H1 (cell line): ENCODE measurements around the gene AP5Z1. TPM values are rescaled to one million over a fixed set of nuclear protein-coding genes. Genes with fewer than 3 reads are reported as not detected.

Experiments
- CTCF ChIA-PET: fragments of 300-600 bp; sonication (Branson Sonifier 250); formaldehyde crosslinking; loops from one replicate; lab custom pipeline; 2021; ENCODE audit not compliant: partially characterized antibody; lab: Charles Lee
- POLR2A ChIA-PET: fragments of 300-600 bp; sonication (Branson Sonifier 250); formaldehyde crosslinking; loops from one replicate; lab custom pipeline; 2021; ENCODE audit warnings: inconsistent platforms; ENCODE audit not compliant: partially characterized antibody; lab: Charles Lee
- DNase-seq, 2 experiments: peaks; one replicate each; pipeline versions ENCODE4 v3.0.0 to v3.0.0-alpha.2; 2010 to 2022; ENCODE audit warnings: low spot score in 2 of 2, low read depth in 1 of 2, mixed read lengths in 1 of 2
- FAIRE-seq: peaks from 2 replicates; lab custom pipeline; 2011; peaks lifted over from hg19 to GRCh38; lab: Jason Lieb, UNC
- H2AFZ ChIP-seq: 2 replicates; pipeline ENCODE4 v1.8.1; 2012; ENCODE audit warnings: low read length, inconsistent platforms
- H2AK5ac ChIP-seq: 2 replicates; pipeline ENCODE4 v1.6.1; 2013; ENCODE audit warnings: low read depth, low read length
- H2BK120ac ChIP-seq: replicated peaks from 2 replicates; pipeline ENCODE3; 2013; ENCODE audit warnings: low read depth, low read length, inconsistent platforms
- H2BK12ac ChIP-seq: 2 replicates; pipeline ENCODE4 v1.6.1; 2013; ENCODE audit warnings: low read depth, low read length
- H2BK15ac ChIP-seq: 2 replicates; pipeline ENCODE4 v1.6.1; 2013; ENCODE audit warnings: low read length
- H2BK20ac ChIP-seq: 2 replicates; pipeline ENCODE4 v1.6.1; 2013; ENCODE audit warnings: low read length
- H2BK5ac ChIP-seq: 2 replicates; pipeline ENCODE4 v1.6.1; 2013; ENCODE audit warnings: low read depth, low read length
- H3K14ac ChIP-seq: 2 replicates; pipeline ENCODE4 v1.6.1; 2013; ENCODE audit warnings: inconsistent platforms; ENCODE audit not compliant: insufficient read length
- H3K18ac ChIP-seq: 2 replicates; pipeline ENCODE4 v1.6.1; 2013; ENCODE audit warnings: low read length; ENCODE audit errors: extremely low read depth
- H3K23ac ChIP-seq: 2 replicates; pipeline ENCODE4 v1.6.1; 2013; ENCODE audit warnings: inconsistent platforms; ENCODE audit not compliant: insufficient read length
- H3K23me2 ChIP-seq: 2 replicates; pipeline ENCODE4 v1.6.1; 2013; ENCODE audit warnings: low read depth, low read length
- H3K27ac ChIP-seq: 2 replicates; pipeline ENCODE4 v1.6.1; 2011; ENCODE audit warnings: low read depth, low read length, inconsistent platforms
- H3K27me3 ChIP-seq, 4 experiments: replicated peaks in 1 of 4; 1 replicate in 1 of 4; 2 replicates in 3 of 4; pipeline versions ENCODE4 v1.6.1 to v1.8.1; 2011 to 2013; ENCODE audit warnings: low read length in 3 of 4, mild to moderate bottlenecking in 3 of 4, inconsistent platforms in 2 of 4, mixed read lengths in 2 of 4, moderate library complexity in 1 of 4; ENCODE audit not compliant: control insufficient read depth in 3 of 4, insufficient read depth in 3 of 4; ENCODE audit errors: extremely low read depth in 1 of 4
- H3K36me3 ChIP-seq, 4 experiments: 2 replicates each; pipeline versions ENCODE4 v1.6.1 to v1.8.1; 2011 to 2013; ENCODE audit warnings: mild to moderate bottlenecking in 4 of 4, low read length in 3 of 4, moderate library complexity in 2 of 4, control low read depth in 1 of 4, inconsistent platforms in 1 of 4; ENCODE audit not compliant: insufficient read depth in 4 of 4, control insufficient read depth in 2 of 4
- H3K4ac ChIP-seq: replicated peaks from 2 replicates; pipeline ENCODE3; 2013; ENCODE audit warnings: low read length, low read depth, mixed read lengths, inconsistent platforms; ENCODE audit not compliant: insufficient read length
- H3K4me1 ChIP-seq, 4 experiments: replicated peaks in 1 of 4; 1 replicate in 1 of 4; 2 replicates in 3 of 4; pipeline versions ENCODE4 v1.6.1 to v1.8.1; 2011 to 2013; ENCODE audit warnings: low read length in 3 of 4, inconsistent platforms in 2 of 4, mixed read lengths in 1 of 4; ENCODE audit not compliant: insufficient read depth in 4 of 4, control insufficient read depth in 3 of 4
- H3K4me2 ChIP-seq, 2 experiments: 2 replicates each; pipeline versions ENCODE4 v1.6.1 to v1.8.1; 2011 to 2013; ENCODE audit warnings: low read depth in 2 of 2, low read length in 2 of 2, control low read depth in 1 of 2, inconsistent platforms in 1 of 2, mild to moderate bottlenecking in 1 of 2; ENCODE audit not compliant: insufficient read depth in 1 of 2
- H3K4me3 ChIP-seq, 4 experiments: fragments of 200-600, 300-600 bp in 1 of 4; sonication (generic), shearing (Covaris generic), sonication (Bioruptor Twin) in 1 of 4; 2 replicates each; pipeline versions ENCODE4 v1.5.1 to v1.8.1; 2011 to 2016; ENCODE audit warnings: low read length in 4 of 4, low read depth in 3 of 4, control low read depth in 2 of 4, inconsistent platforms in 2 of 4, mild to moderate bottlenecking in 2 of 4, mixed read lengths in 1 of 4, moderate library complexity in 1 of 4; ENCODE audit not compliant: insufficient read depth in 2 of 4; ENCODE audit errors: extremely low read depth in 1 of 4
- H3K56ac ChIP-seq: replicated peaks from 2 replicates; pipeline ENCODE3; 2013; ENCODE audit warnings: low read depth, mild to moderate bottlenecking, mixed read lengths, low read length, inconsistent platforms; ENCODE audit not compliant: insufficient read length
- H3K79me1 ChIP-seq: 2 replicates; pipeline ENCODE4 v1.6.1; 2013; ENCODE audit warnings: low read depth, low read length, control low read depth
- H3K79me2 ChIP-seq, 2 experiments: 2 replicates each; pipeline versions ENCODE4 v1.6.1 to v1.8.1; 2012 to 2013; ENCODE audit warnings: low read length in 2 of 2, mild to moderate bottlenecking in 2 of 2, inconsistent platforms in 1 of 2; ENCODE audit not compliant: insufficient read depth in 2 of 2, control insufficient read depth in 1 of 2
- H3K9ac ChIP-seq, 4 experiments: replicated peaks in 1 of 4; 1 replicate in 1 of 4; 2 replicates in 3 of 4; pipeline versions ENCODE4 v1.6.1 to v1.8.1; 2011 to 2013; ENCODE audit warnings: low read depth in 3 of 4, low read length in 3 of 4, control low read depth in 2 of 4, mild to moderate bottlenecking in 2 of 4, moderate library complexity in 2 of 4, inconsistent platforms in 1 of 4; ENCODE audit errors: extremely low read depth in 1 of 4
- H3K9me3 ChIP-seq, 2 experiments: 2 replicates each; pipeline versions ENCODE4 v1.6.1 to v1.8.1; 2012 to 2013; ENCODE audit warnings: mild to moderate bottlenecking in 2 of 2, moderate library complexity in 2 of 2, control low read depth in 1 of 2, inconsistent platforms in 1 of 2, low read depth in 1 of 2, low read length in 1 of 2, mixed read lengths in 1 of 2; ENCODE audit not compliant: insufficient read depth in 2 of 2
- H4K20me1 ChIP-seq, 2 experiments: replicated peaks in 1 of 2; 2 replicates each; pipeline versions ENCODE3 to v1.8.1; 2011 to 2013; ENCODE audit warnings: inconsistent platforms in 2 of 2, low read length in 2 of 2, mild to moderate bottlenecking in 1 of 2; ENCODE audit not compliant: insufficient read depth in 2 of 2, control insufficient read depth in 1 of 2
- H4K5ac ChIP-seq: 2 replicates; pipeline ENCODE4 v1.6.1; 2013; ENCODE audit warnings: low read length, low read depth, mixed read lengths, inconsistent platforms; ENCODE audit not compliant: insufficient read length
- H4K8ac ChIP-seq: 2 replicates; pipeline ENCODE4 v1.8.0; 2013; ENCODE audit warnings: mild to moderate bottlenecking, moderate library complexity, low read length, inconsistent platforms; ENCODE audit not compliant: insufficient read depth; ENCODE audit errors: extremely low read depth
- H4K91ac ChIP-seq: replicated peaks from 2 replicates; pipeline ENCODE3; 2013; ENCODE audit warnings: low read length, mixed read lengths, inconsistent platforms; ENCODE audit not compliant: insufficient read length
- BRCA1 ChIP-seq: IDR thresholded peaks from 2 replicates; pipeline ENCODE4 v1.6.1; 2012; ENCODE audit warnings: low read depth, low read length, improper control_type of control experiment
- CEBPB ChIP-seq: IDR thresholded peaks from 2 replicates; pipeline ENCODE4 v1.6.1; 2012; ENCODE audit warnings: low read depth, low read length
- CHD1 ChIP-seq: IDR thresholded peaks from 2 replicates; pipeline ENCODE4 v1.6.1; 2012; ENCODE audit warnings: low read depth, low read length, improper control_type of control experiment
- HDAC2 ChIP-seq, 2 experiments: fragments of 300-600 bp in 1 of 2; sonication (generic) in 1 of 2; IDR thresholded peaks; 2 replicates each; pipeline ENCODE4 v1.6.1; 2011 to 2012; ENCODE audit warnings: low read depth in 2 of 2, low read length in 2 of 2, mild to moderate bottlenecking in 2 of 2, moderate library complexity in 2 of 2, borderline replicate concordance in 1 of 2, inconsistent platforms in 1 of 2
- HDAC6 ChIP-seq: IDR thresholded peaks from one replicate; pipeline ENCODE4 v1.7.1; 2012; ENCODE audit warnings: low read depth, mild to moderate bottlenecking, inconsistent platforms, low read length, moderate library complexity
- JUND ChIP-seq: IDR thresholded peaks from 2 replicates; pipeline ENCODE4 v1.6.1; 2011; ENCODE audit warnings: mild to moderate bottlenecking, improper control_type of control experiment, low read length
- KDM4A ChIP-seq: IDR thresholded peaks from one replicate; pipeline ENCODE4 v1.7.1; 2012; ENCODE audit warnings: low read depth, mild to moderate bottlenecking, moderate library complexity, low read length, inconsistent platforms; ENCODE audit not compliant: severe bottlenecking
- MAX ChIP-seq: IDR thresholded peaks from 2 replicates; pipeline ENCODE4 v1.6.1; 2012; ENCODE audit warnings: inconsistent platforms
- RFX5 ChIP-seq: IDR thresholded peaks from 2 replicates; pipeline ENCODE4 v1.6.1; 2011; ENCODE audit warnings: low read depth, low read length, improper control_type of control experiment, borderline replicate concordance
- SAP30 ChIP-seq: fragments of 300-600 bp; sonication (generic); IDR thresholded peaks from 2 replicates; pipeline ENCODE4 v1.7.1; 2012; ENCODE audit warnings: low read length, moderate library complexity, mild to moderate bottlenecking, inconsistent platforms; ENCODE audit not compliant: insufficient read depth, insufficient replicate concordance
- SIN3A ChIP-seq, 2 experiments: IDR thresholded peaks in 1 of 2; conservative IDR thresholded peaks in 1 of 2; 2 replicates each; pipeline ENCODE4 v1.6.1; 2011 to 2012; ENCODE audit warnings: low read length in 2 of 2, improper control_type of control experiment in 1 of 2, low read depth in 1 of 2, mild to moderate bottlenecking in 1 of 2
- USF2 ChIP-seq: IDR thresholded peaks from 2 replicates; pipeline ENCODE4 v1.6.1; 2011; ENCODE audit warnings: low read length, improper control_type of control experiment
- WGBS, 2 experiments: shearing (Covaris generic) in 1 of 2; methylation state at CpG; one replicate each; pipeline versions ENCODE4 v1.1.6 to v1.1.7; 2013 to 2015; ENCODE audit warnings: low lambda C conversion rate in 2 of 2, mixed read lengths in 2 of 2, inconsistent platforms in 1 of 2, low coverage in 1 of 2, missing lambda C conversion rate in 1 of 2; ENCODE audit not compliant: insufficient replicate concordance in 2 of 2, insufficient coverage in 1 of 2, insufficient read length in 1 of 2; ENCODE audit errors: extremely low coverage in 1 of 2, missing lambda C conversion rate in 1 of 2; 5-methylcytosine and 5-hydroxymethylcytosine counted together
- polyA plus RNA-seq, 7 experiments: library from polyadenylated mRNA; depleted of rRNA in 3 of 7; stranded (reverse) in 5 of 7; unstranded in 2 of 7; fragments of >200 nt in 5 of 7; fragments of 200-250 nt in 2 of 7; gene quantifications; 1 replicate in 5 of 7; 2 replicates in 1 of 7; 4 replicates in 1 of 7; pipeline versions ENCODE4 v1.2.1 to v1.2.3, GENCODE V29; 2011 to 2013; ENCODE audit warnings: missing spikeins in 2 of 7, mixed read lengths in 2 of 7
- total RNA-seq: library from RNA; stranded (reverse); fragmentation: NEBNext Ultra II Directional; extraction: Animal tissue kit (Norgen Biotek cat#: 25700); gene quantifications from 2 replicates; pipeline ENCODE4 v1.2.1, GENCODE V29; 2021

AP5Z1 gene
- total and polyA plus RNA-seq, 2 of the 8 experiments (the other 6 are each of a cell fraction or from before 2014, with no cell fraction given) = 24.0 to 24.7 TPM

- Histone ChIP-seq H3K4ac (no peak overlapping the region), H2AFZ (no peak overlapping the region), H3K79me1 (no peaks in the 10 kb centered on the region), H3K14ac (no peak overlapping the region), H3K23me2 (no peaks in the 10 kb centered on the region), H3K27me3 (no peaks in the 10 kb centered on the region), H3K36me3 (no peaks in the 10 kb centered on the region), H3K4me1 (no peaks in the 10 kb centered on the region), H2BK15ac (no peak overlapping the region), H2BK5ac (no peak overlapping the region), H4K5ac (no peak overlapping the region), H3K9me3 (no peaks in the 10 kb centered on the region), H4K91ac (no peak overlapping the region), H3K79me2 (no peaks in the 10 kb centered on the region), H3K4me3 (no peak overlapping the region), H2BK12ac (no peak overlapping the region), H4K8ac (no peak overlapping the region), H2BK120ac (no peak overlapping the region), H3K27ac (no peak overlapping the region), H2AK5ac (no peak overlapping the region), H3K23ac (no peak overlapping the region), H3K9ac (no peak overlapping the region), H2BK20ac (no peak overlapping the region), H4K20me1 (peaks cover 0 to 2% of the 10 kb centered on the region in 2 experiments), H3K18ac (no peak overlapping the region), H3K4me2 (no peak overlapping the region), H3K56ac (no peak overlapping the region)
- POLR2A ChIA-PET = no interaction called here
- CTCF ChIA-PET = interaction anchor here (0.6 to 1.0 kb wide), 3 partner anchors 17 to 94 kb away, joined by 3 read pairs; no protein-coding TSS in a partner anchor
- no peak for DNase-seq
- FAIRE-seq = no peak
- WGBS, 2 experiments = 96% methylated on average over 9 of the region's 9 CpGs; no CpG with 5 or more reads in 1 of the 2 experiments
- no peak for TF ChIP-seq RFX5
- no peak for TF ChIP-seq JUND
- no peak for TF ChIP-seq CEBPB
- no peak for TF ChIP-seq HDAC2 (IDR thresholded peaks at IDR 0.05; ENCODE audit: borderline replicate concordance in 1 of 2, low read depth in 2 of 2, low read length in 2 of 2)
- TF ChIP-seq CHD1 = no peak
- no peak for TF ChIP-seq SAP30
- no peak for TF ChIP-seq HDAC6
- TF ChIP-seq KDM4A = no peak
- no peak for TF ChIP-seq SIN3A (conservative IDR thresholded peaks at IDR 0.05 in 1 of 2, IDR thresholded peaks at IDR 0.05 in 1 of 2; ENCODE audit: low read depth in 1 of 2, low read length in 2 of 2)
- no peak for TF ChIP-seq USF2
- TF ChIP-seq MAX = no peak
- no peak for TF ChIP-seq BRCA1
Measured at GRCh38 chr7:4822677-4823076, 47.3 kb downstream of the AP5Z1 start.
